K562 (cell line): ENCODE measurements around the gene ANKH. TPM values are rescaled to one million over a fixed set of nuclear protein-coding genes. Genes with fewer than 3 reads are reported as not detected.

Experiments
- ATAC-seq: fragments of 200-7000 bp; cut with Tn5 transposase; 3 replicates; pipeline ENCODE4 v1.9.1; 2020; ENCODE audit warnings: moderate library complexity
- BruUV-seq: library from RNA; stranded (reverse); fragments of 400-500 nt; replicated peaks from 2 replicates; lab custom pipeline; 2021; lab: Mats Ljungman, UMichigan
- CTCF ChIA-PET: fragments of 300-600 bp; formaldehyde crosslinking; extraction: SDS; loops from one replicate; lab custom pipeline; 2021; ENCODE audit warnings: low intra/inter-chr PET ratio; lab: Yijun Ruan, JAX
- POLR2A ChIA-PET: fragments of 300-600, 350-650 bp; sonication (Branson Sonifier 250); formaldehyde crosslinking; extraction: SDS; loops from one replicate; lab custom pipeline; 2021; ENCODE audit warnings: antibody characterized with exemption, inconsistent platforms; lab: Yijun Ruan, JAX
- DNase-seq, 4 experiments: peaks; one replicate each; pipeline versions ENCODE4 v3.0.0 to v3.0.0-alpha.2; 2011 to 2018; ENCODE audit warnings: low spot score in 3 of 4, mixed read lengths in 3 of 4; ENCODE audit errors: extremely low read depth in 1 of 4
- FAIRE-seq: peaks from 2 replicates; lab custom pipeline; 2011; peaks lifted over from hg19 to GRCh38; lab: Jason Lieb, UNC
- H2AFZ ChIP-seq: 2 replicates; pipeline ENCODE4 v1.6.0; 2011; ENCODE audit warnings: low read depth, low read length, control low read depth, inconsistent platforms
- H3K27ac ChIP-seq: fragments of 200-600 bp; 3 replicates; pipeline ENCODE4 v1.8.0; 2011; ENCODE audit warnings: low read depth, mild to moderate bottlenecking, control low read depth, inconsistent platforms, low read length, moderate library complexity, mixed read lengths; ENCODE audit errors: extremely low read depth
- H3K27me3 ChIP-seq, 2 experiments: fragments of 300-600 bp in 1 of 2; 2 replicates in 1 of 2; 3 replicates in 1 of 2; pipeline versions ENCODE4 v1.6.0 to v1.8.0; 2011; ENCODE audit warnings: inconsistent platforms in 2 of 2, low read length in 2 of 2, mild to moderate bottlenecking in 1 of 2, mixed read lengths in 1 of 2, moderate library complexity in 1 of 2; ENCODE audit not compliant: control insufficient read depth in 2 of 2, insufficient read depth in 2 of 2
- H3K36me3 ChIP-seq: fragments of 300-600 bp; 3 replicates; pipeline ENCODE4 v1.8.0; 2011; ENCODE audit warnings: mild to moderate bottlenecking, low read length, inconsistent platforms; ENCODE audit not compliant: control insufficient read depth, insufficient read depth
- H3K4me1 ChIP-seq, 2 experiments: fragments of 200-600 bp in 1 of 2; replicated peaks in 1 of 2; 2 replicates in 1 of 2; 3 replicates in 1 of 2; pipeline versions ENCODE4 v1.5.1 to v1.8.0; 2011; ENCODE audit warnings: inconsistent platforms in 2 of 2, low read length in 2 of 2, mild to moderate bottlenecking in 1 of 2, mixed read lengths in 1 of 2, moderate library complexity in 1 of 2; ENCODE audit not compliant: control insufficient read depth in 2 of 2, insufficient read depth in 2 of 2
- H3K4me2 ChIP-seq: 2 replicates; pipeline ENCODE4 v1.6.1; 2011; ENCODE audit warnings: low read length, control low read depth, inconsistent platforms, mixed read lengths; ENCODE audit not compliant: insufficient read depth
- H3K4me3 ChIP-seq: fragments of 200-600 bp; sonication (generic), shearing (Covaris generic); 2 replicates; pipeline ENCODE4 v1.5.1; 2016; ENCODE audit warnings: control low read depth, inconsistent platforms
- H3K79me2 ChIP-seq: fragments of 200-600 bp; 3 replicates; pipeline ENCODE4 v1.8.0; 2011; ENCODE audit warnings: low read length, inconsistent platforms; ENCODE audit not compliant: control insufficient read depth, insufficient read depth
- H3K9ac ChIP-seq, 2 experiments: 2 replicates each; pipeline versions ENCODE4 v1.6.0 to v1.6.1; 2011; ENCODE audit warnings: low read depth in 2 of 2, low read length in 2 of 2, control low read depth in 1 of 2, inconsistent platforms in 1 of 2, mild to moderate bottlenecking in 1 of 2, mixed read lengths in 1 of 2; ENCODE audit not compliant: insufficient read depth in 1 of 2
- H3K9me1 ChIP-seq: one replicate; pipeline ENCODE4 v1.6.0; 2011; ENCODE audit warnings: inconsistent platforms, mild to moderate bottlenecking, low read length, moderate library complexity; ENCODE audit not compliant: control insufficient read depth, insufficient read depth
- H3K9me3 ChIP-seq: replicated peaks from 2 replicates; pipeline ENCODE4 v1.5.1; 2011; ENCODE audit warnings: low read depth, low read length, inconsistent platforms; ENCODE audit not compliant: control insufficient read depth, insufficient read depth
- H4K20me1 ChIP-seq: replicated peaks from 2 replicates; pipeline ENCODE4 v1.6.1; 2011; ENCODE audit warnings: low read length, inconsistent platforms, mixed read lengths; ENCODE audit not compliant: control insufficient read depth, insufficient read depth
- ARHGAP35 ChIP-seq: fragments of 450-650 bp; IDR thresholded peaks from 2 replicates; pipeline ENCODE4 v1.6.1; 2018; ENCODE audit not compliant: partially characterized antibody
- BRD9 ChIP-seq: fragments of 450-650 bp; IDR thresholded peaks from 2 replicates; pipeline ENCODE4 v1.6.1; 2018; ENCODE audit warnings: low read depth; ENCODE audit not compliant: partially characterized antibody
- FOXM1 ChIP-seq, 2 experiments: fragments of 450-650 bp in 1 of 2; sonication (generic) in 1 of 2; formaldehyde crosslinking in 1 of 2; IDR thresholded peaks; 2 replicates each; pipeline versions ENCODE4 v1.6.1 to v1.9.0; 2017 to 2022; ENCODE audit warnings: low read depth in 2 of 2, mild to moderate bottlenecking in 2 of 2, missing genetic modification reagents in 1 of 2, moderate library complexity in 1 of 2
- KDM4B ChIP-seq, 2 experiments: fragments of 450-650 bp in 1 of 2; sonication (generic) in 1 of 2; IDR thresholded peaks; 2 replicates each; pipeline ENCODE4 v1.6.1; 2016 to 2017; ENCODE audit warnings: borderline replicate concordance in 2 of 2, antibody characterized with exemption in 1 of 2, low read depth in 1 of 2, mild to moderate bottlenecking in 1 of 2
- L3MBTL2 ChIP-seq: fragments of 450-650 bp; IDR thresholded peaks from 2 replicates; pipeline ENCODE4 v1.6.1; 2016; ENCODE audit warnings: mild to moderate bottlenecking, moderate library complexity
- MBD2 ChIP-seq: sonication (generic); IDR thresholded peaks from 2 replicates; pipeline ENCODE4 v1.6.1; 2016; ENCODE audit warnings: low read depth, borderline replicate concordance
- NFYB ChIP-seq: IDR thresholded peaks from 2 replicates; pipeline ENCODE4 v1.6.1; 2011; ENCODE audit warnings: mild to moderate bottlenecking, moderate library complexity; ENCODE audit not compliant: insufficient read length; ENCODE audit errors: extremely low read depth
- SIN3B ChIP-seq: fragments of 450-650 bp; IDR thresholded peaks from 2 replicates; pipeline ENCODE4 v1.6.1; 2017; ENCODE audit warnings: low read depth, mild to moderate bottlenecking, moderate library complexity
- SMARCB1 ChIP-seq: IDR thresholded peaks from 2 replicates; pipeline ENCODE4 v1.6.1; 2011; ENCODE audit warnings: improper control_type of control experiment, low read depth; ENCODE audit not compliant: insufficient read length
- ZFPM2 ChIP-seq: fragments of 250-450 bp; sonication (Bioruptor Pico); IDR thresholded peaks from 2 replicates; pipeline ENCODE4 v1.5.1; 2022; ENCODE audit warnings: mild to moderate bottlenecking
- ZNF583 ChIP-seq: fragments of 250-450 bp; sonication (Bioruptor Pico); IDR thresholded peaks from 2 replicates; pipeline ENCODE4 v1.4.0; 2020
- WGBS: fragments of 100-300 bp; shearing (Covaris generic); methylation state at CpG from one replicate; pipeline ENCODE4 v1.1.6; 2016; ENCODE audit warnings: low coverage, mixed read lengths; ENCODE audit not compliant: insufficient coverage; ENCODE audit errors: missing lambda C conversion rate; 5-methylcytosine and 5-hydroxymethylcytosine counted together
- in situ Hi-C: fragments of 300-500 bp; cut with MboI; formaldehyde crosslinking; loops from 4 replicates; pipeline ENCODE4 v1.15.0; 2018; ENCODE audit warnings: inconsistent platforms, mixed read lengths
- intact Hi-C: fragments of 100-400 bp; cut with micrococcal nuclease; formaldehyde crosslinking; loops from 2 replicates; pipeline ENCODE4 v1.14.2; 2022
- polyA plus RNA-seq, 8 experiments: library from polyadenylated mRNA; depleted of rRNA in 4 of 8; stranded (reverse) in 5 of 8; unstranded in 3 of 8; fragments of >200 nt; fragmentation: Nextera tagmentation in 2 of 8; fragmentation: Illumina TruSeq in 1 of 8; extraction: Ambion mirVana in 2 of 8; extraction: Trizol in 1 of 8; gene quantifications; 2 replicates each; pipeline versions ENCODE4 v1.2.1 to v1.2.3, GENCODE V29; 2011 to 2014; ENCODE audit warnings: inconsistent platforms in 1 of 8, missing spikeins in 1 of 8
- total RNA-seq, 7 experiments: library from RNA; depleted of rRNA in 6 of 7; stranded (reverse); fragments of >200 nt in 6 of 7; fragmentation: Illumina TruSeq in 2 of 7; extraction: Trizol in 2 of 7; gene quantifications; 2 replicates each; pipeline versions ENCODE4 v1.2.1 to v1.2.3, GENCODE V29; 2011 to 2021; ENCODE audit warnings: low replicate concordance in 1 of 7
- TF ChIP-seq, protein P1 (sequence below): fragments of 250-450 bp; sonication (Bioruptor Pico); IDR thresholded peaks from 2 replicates; pipeline ENCODE4 v1.5.0; 2021
- TF ChIP-seq, protein P2 (sequence below): fragments of 250-450 bp; sonication (Bioruptor Pico); IDR thresholded peaks from 2 replicates; pipeline ENCODE4 v1.5.0; 2021; ENCODE audit warnings: mild to moderate bottlenecking, borderline replicate concordance
- TF ChIP-seq, protein P3 (sequence below): fragments of 150-350 bp; conservative IDR thresholded peaks from 2 replicates; pipeline ENCODE4 v1.6.1; 2014; ENCODE audit warnings: low read length
- TF ChIP-seq, protein P4 (sequence below): sonication (generic); formaldehyde crosslinking; IDR thresholded peaks from 2 replicates; pipeline ENCODE4 v1.9.0; 2022; ENCODE audit warnings: mild to moderate bottlenecking, missing genetic modification reagents

The ANKH gene
- total and polyA plus RNA-seq, 9 of the 15 experiments (the other 6 are each of a cell fraction or from before 2014, with no cell fraction given), result 0.79 to 12.2 (median 4.5) TPM

DNA sequence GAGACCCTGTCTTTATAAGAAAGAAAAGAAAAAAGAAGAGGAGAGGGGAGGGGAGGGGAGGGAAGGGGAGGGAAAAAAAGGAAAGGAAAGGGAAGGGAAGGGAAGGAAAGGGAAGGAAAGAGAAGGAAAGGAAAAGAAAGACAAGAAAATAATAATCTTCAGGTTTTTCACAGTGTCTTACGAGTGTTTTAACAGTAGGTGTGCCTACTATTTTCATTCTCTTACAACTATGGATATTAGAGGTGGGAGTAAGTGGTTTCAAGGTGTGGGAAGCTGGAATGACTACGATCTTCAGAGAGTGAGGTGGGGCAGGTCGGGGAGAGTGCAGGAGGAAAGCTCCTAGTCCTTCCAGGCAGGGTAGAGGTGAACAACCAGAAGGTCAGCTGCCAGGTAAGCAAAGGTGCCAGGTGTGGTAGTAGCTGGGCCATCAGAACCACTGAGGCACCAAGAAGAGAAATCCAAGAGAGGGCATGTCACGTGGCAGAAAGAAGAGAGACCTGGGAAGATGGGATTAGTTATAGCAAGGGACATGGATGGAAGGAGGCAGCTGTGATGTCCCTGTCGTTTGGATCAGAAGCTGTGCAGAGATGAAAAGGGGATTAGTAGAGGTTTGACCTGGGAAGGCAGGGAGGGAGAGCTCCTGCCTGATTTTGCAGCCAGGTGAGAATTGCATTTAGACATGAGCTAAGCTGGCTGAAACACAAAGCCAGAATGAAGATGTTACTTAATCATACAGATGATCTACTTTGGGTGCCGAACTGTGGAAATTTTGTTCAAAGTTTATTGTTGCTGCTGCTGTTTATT, 111.6 kb downstream of the ANKH start:
- peaks cover 6 to 11% of the 10 kb centered on the region in 2 experiments; a peak in 4 of 5 replicates for H3K27me3 ChIP-seq
- no TSS peak for BruUV-seq
- ChIA-PET CTCF (no interaction called here), POLR2A (interaction anchor here (0.7 to 1.0 kb wide), 2 partner anchors 9 to 643 kb away, joined by 3 read pairs; no protein-coding TSS in a partner anchor)
- FAIRE-seq (no peak), DNase-seq (no peak), ATAC-seq (no peak)
- in situ Hi-C loops, result no loop called here
- H3K9ac ChIP-seq, result no peak overlapping the region
- H2AFZ ChIP-seq, result no peak overlapping the region
- no peaks in the 10 kb centered on the region for H3K36me3 ChIP-seq
- H3K4me1 ChIP-seq, result no peaks in the 10 kb centered on the region
- H3K9me1 ChIP-seq, result no peaks in the 10 kb centered on the region
- H3K79me2 ChIP-seq, result no peaks in the 10 kb centered on the region
- peaks cover 3% of the 10 kb centered on the region; the same call in 1 of the 2 replicates for H4K20me1 ChIP-seq
- intact Hi-C loops, result no loop called here
- no peak overlapping the region for H3K27ac ChIP-seq
- no peak overlapping the region for H3K4me2 ChIP-seq
- H3K4me3 ChIP-seq, result no peak overlapping the region
- 3% methylated on average over 6 of the region's 6 CpGs for WGBS
- H3K9me3 ChIP-seq, result no peaks in the 10 kb centered on the region
- TF ChIP-seq ARHGAP35 (no peak), MBD2 (no peak), SMARCB1 (no peak), BRD9 (no peak), NFYB (no peak), ZFPM2 (CRISPR knock-in tag) (no peak), ZNF583 (CRISPR knock-in tag) (no peak), SIN3B (no peak), FOXM1 (IDR thresholded peaks at IDR 0.05; ENCODE audit: low read depth) (no peak), FOXM1 (CRISPR knock-in tag; IDR thresholded peaks at IDR 0.05; ENCODE audit: low read depth) (no peak), L3MBTL2 (no peak), KDM4B (IDR thresholded peaks at IDR 0.05; ENCODE audit: borderline replicate concordance in 2 of 2, low read depth in 1 of 2) (no peak)
- TF ChIP-seq, protein P1, sequence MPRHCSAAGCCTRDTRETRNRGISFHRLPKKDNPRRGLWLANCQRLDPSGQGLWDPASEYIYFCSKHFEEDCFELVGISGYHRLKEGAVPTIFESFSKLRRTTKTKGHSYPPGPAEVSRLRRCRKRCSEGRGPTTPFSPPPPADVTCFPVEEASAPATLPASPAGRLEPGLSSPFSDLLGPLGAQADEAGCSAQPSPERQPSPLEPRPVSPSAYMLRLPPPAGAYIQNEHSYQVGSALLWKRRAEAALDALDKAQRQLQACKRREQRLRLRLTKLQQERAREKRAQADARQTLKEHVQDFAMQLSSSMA, result no peak
- TF ChIP-seq, protein P2, sequence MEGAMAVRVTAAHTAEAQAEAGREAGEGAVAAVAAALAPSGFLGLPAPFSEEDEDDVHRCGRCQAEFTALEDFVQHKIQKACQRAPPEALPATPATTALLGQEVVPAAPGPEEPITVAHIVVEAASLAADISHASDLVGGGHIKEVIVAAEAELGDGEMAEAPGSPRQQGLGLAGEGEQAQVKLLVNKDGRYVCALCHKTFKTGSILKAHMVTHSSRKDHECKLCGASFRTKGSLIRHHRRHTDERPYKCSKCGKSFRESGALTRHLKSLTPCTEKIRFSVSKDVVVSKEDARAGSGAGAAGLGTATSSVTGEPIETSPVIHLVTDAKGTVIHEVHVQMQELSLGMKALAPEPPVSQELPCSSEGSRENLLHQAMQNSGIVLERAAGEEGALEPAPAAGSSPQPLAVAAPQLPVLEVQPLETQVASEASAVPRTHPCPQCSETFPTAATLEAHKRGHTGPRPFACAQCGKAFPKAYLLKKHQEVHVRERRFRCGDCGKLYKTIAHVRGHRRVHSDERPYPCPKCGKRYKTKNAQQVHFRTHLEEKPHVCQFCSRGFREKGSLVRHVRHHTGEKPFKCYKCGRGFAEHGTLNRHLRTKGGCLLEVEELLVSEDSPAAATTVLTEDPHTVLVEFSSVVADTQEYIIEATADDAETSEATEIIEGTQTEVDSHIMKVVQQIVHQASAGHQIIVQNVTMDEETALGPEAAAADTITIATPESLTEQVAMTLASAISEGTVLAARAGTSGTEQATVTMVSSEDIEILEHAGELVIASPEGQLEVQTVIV, result no peak
- TF ChIP-seq, protein P3, sequence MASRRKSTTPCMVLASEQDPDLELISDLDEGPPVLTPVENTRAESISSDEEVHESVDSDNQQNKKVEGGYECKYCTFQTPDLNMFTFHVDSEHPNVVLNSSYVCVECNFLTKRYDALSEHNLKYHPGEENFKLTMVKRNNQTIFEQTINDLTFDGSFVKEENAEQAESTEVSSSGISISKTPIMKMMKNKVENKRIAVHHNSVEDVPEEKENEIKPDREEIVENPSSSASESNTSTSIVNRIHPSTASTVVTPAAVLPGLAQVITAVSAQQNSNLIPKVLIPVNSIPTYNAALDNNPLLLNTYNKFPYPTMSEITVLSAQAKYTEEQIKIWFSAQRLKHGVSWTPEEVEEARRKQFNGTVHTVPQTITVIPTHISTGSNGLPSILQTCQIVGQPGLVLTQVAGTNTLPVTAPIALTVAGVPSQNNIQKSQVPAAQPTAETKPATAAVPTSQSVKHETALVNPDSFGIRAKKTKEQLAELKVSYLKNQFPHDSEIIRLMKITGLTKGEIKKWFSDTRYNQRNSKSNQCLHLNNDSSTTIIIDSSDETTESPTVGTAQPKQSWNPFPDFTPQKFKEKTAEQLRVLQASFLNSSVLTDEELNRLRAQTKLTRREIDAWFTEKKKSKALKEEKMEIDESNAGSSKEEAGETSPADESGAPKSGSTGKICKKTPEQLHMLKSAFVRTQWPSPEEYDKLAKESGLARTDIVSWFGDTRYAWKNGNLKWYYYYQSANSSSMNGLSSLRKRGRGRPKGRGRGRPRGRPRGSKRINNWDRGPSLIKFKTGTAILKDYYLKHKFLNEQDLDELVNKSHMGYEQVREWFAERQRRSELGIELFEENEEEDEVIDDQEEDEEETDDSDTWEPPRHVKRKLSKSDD, result no peak
- TF ChIP-seq, protein P4, sequence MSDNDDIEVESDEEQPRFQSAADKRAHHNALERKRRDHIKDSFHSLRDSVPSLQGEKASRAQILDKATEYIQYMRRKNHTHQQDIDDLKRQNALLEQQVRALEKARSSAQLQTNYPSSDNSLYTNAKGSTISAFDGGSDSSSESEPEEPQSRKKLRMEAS, result no peak
